HL-60 (cell line): ENCODE results near the gene HPS3.

Experiments used
- GABPA ChIP-seq: IDR thresholded peaks from 2 replicates; pipeline ENCODE4 v1.6.1; 2012; ENCODE audit warnings: low read depth
- POLR2AphosphoS5 ChIP-seq: IDR thresholded peaks from 2 replicates; pipeline ENCODE4 v1.6.1; 2012; ENCODE audit warnings: low read depth
- TF ChIP-seq, protein P1 (sequence below): IDR thresholded peaks from 2 replicates; pipeline ENCODE4 v1.6.1; 2012; ENCODE audit warnings: low read depth; ENCODE audit not compliant: insufficient replicate concordance
- TF ChIP-seq, protein P2 (sequence below): IDR thresholded peaks from one replicate; pipeline ENCODE4 v1.5.1; 2011; ENCODE audit warnings: low read length, control low read depth, inconsistent platforms; ENCODE audit not compliant: insufficient read depth

DNA sequence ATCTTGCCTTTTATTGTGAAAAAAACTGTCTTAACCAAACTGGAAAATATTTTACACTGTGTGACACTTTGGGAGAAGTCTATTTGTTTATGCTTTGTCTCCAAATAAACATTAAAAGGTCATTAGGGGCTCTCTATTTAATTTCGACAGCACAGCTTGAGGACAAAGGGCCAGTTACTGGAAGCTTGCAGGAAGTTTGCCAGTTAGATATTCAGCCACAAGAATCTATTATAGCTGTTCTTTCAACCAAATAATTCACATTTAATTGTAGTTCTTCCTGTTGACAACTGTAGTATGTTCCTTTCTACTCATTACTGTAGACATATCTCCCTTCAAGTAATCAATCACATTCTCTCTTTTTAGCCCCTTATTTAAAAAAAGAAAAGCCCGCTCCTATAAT lies 86.1 kb downstream of the HPS3 start:
- TF ChIP-seq, protein P1, sequence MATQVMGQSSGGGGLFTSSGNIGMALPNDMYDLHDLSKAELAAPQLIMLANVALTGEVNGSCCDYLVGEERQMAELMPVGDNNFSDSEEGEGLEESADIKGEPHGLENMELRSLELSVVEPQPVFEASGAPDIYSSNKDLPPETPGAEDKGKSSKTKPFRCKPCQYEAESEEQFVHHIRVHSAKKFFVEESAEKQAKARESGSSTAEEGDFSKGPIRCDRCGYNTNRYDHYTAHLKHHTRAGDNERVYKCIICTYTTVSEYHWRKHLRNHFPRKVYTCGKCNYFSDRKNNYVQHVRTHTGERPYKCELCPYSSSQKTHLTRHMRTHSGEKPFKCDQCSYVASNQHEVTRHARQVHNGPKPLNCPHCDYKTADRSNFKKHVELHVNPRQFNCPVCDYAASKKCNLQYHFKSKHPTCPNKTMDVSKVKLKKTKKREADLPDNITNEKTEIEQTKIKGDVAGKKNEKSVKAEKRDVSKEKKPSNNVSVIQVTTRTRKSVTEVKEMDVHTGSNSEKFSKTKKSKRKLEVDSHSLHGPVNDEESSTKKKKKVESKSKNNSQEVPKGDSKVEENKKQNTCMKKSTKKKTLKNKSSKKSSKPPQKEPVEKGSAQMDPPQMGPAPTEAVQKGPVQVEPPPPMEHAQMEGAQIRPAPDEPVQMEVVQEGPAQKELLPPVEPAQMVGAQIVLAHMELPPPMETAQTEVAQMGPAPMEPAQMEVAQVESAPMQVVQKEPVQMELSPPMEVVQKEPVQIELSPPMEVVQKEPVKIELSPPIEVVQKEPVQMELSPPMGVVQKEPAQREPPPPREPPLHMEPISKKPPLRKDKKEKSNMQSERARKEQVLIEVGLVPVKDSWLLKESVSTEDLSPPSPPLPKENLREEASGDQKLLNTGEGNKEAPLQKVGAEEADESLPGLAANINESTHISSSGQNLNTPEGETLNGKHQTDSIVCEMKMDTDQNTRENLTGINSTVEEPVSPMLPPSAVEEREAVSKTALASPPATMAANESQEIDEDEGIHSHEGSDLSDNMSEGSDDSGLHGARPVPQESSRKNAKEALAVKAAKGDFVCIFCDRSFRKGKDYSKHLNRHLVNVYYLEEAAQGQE = no peak
- TF ChIP-seq, protein P2, sequence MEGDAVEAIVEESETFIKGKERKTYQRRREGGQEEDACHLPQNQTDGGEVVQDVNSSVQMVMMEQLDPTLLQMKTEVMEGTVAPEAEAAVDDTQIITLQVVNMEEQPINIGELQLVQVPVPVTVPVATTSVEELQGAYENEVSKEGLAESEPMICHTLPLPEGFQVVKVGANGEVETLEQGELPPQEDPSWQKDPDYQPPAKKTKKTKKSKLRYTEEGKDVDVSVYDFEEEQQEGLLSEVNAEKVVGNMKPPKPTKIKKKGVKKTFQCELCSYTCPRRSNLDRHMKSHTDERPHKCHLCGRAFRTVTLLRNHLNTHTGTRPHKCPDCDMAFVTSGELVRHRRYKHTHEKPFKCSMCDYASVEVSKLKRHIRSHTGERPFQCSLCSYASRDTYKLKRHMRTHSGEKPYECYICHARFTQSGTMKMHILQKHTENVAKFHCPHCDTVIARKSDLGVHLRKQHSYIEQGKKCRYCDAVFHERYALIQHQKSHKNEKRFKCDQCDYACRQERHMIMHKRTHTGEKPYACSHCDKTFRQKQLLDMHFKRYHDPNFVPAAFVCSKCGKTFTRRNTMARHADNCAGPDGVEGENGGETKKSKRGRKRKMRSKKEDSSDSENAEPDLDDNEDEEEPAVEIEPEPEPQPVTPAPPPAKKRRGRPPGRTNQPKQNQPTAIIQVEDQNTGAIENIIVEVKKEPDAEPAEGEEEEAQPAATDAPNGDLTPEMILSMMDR = no peak
- TF ChIP-seq GABPA = no peak
- no peak for TF ChIP-seq POLR2AphosphoS5
